Activated T-cell treated with anti-CD3 and anti-CD28 coated beads, Interleukin-2, amount 50 U/mL, for 1 hour (primary cell): ENCODE results near the gene PLAAT5.
"Not testable (repeated sequence)": the region's sequence is repeated elsewhere in the genome, so short reads cannot be mapped to it uniquely, and the experiment has no call there.

Source experiments
- DNase-seq: peaks from one replicate; pipeline ENCODE4 v3.0.0-alpha.2; 2020

The PLAAT5 gene

DNA sequence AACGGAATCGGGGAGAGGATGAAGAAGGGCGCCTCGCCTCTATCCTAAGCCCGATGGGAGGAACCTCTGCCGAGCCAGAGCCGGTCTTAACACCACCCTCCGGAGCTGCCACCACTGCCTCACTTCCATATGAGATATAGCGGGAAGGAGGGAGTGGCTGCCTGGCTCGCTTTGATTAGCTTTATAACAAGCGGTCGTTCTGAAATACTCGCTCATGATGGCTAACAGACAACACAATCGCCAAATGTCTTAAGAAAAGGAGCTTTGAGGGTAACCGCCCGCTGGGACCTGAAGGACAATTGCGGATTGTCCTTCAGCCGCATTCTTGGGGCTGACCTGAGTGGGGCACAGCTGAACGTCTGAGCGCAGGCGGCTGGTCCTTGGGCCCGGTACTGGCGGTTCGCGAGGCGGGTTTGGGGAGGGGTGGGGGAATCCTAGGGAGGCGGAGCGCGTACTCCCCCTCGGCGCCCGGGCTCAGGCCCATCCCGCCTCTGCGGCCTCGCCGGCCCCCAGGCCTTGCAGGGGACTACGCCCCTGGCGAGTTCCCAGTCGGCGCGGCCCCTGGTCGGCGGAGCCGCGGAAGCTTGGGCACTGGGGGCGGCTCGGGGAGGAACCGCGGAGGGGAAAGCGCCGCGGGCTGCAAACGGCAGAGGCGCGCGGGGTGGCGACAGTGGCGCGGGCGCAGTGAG lies at the start of gene PLAAT5:
PLAAT5 (minus strand) TSS at position 617 of the 689 bp plus-strand sequence; CDS start at position 484, 133 bp downstream.
- peak; percentile 45 for DNase-seq

GRCh38 chr11:63537293-63538101 lies 46.5 kb upstream of the PLAAT5 start:
- no peak for DNase-seq

DNA sequence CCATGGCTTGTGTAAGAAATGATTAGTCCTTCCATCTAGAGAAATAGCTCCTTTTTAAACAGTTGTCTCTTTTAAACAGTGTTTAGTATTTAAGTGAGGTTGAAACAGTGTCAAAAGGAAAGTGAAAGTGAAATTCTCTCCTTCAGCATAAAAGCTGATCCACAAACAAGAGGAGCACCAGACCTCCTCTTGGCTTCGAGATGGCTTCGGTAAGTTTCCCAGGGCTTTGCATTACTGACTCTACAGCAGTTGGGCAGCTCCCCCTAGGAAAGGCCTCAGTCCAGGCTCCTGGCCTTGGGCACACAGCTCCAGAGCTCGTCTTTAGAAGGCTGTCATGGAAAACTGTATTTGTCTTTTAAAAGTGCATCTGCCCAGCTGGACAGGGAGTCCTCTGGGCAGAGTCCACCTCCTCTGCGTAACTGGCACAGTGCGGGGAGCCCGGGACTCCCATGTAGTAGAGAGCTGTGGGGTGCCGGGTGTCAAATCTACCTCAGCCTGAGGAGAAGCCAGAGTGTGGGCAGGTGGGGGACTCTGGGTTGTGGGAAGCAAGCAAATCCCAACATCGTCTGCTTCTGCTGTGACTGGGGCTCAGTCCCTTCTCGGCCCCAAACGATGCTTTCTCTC lies 45.8 kb upstream of the PLAAT5 start, which contains the start of gene PLAAT4:
PLAAT4 (plus strand) TSS at position 140 of the 624 bp plus-strand sequence; CDS start at position 201, 61 bp downstream.
- DNase-seq, result peak; percentile 40

- no peak for DNase-seq
These were observed 44.8 kb upstream of the PLAAT5 start for GRCh38 chr11:63535734-63536133.

GRCh38 chr11:63534895-63535461 lies 44.0 kb upstream of the PLAAT5 start:
- DNase-seq, result no peak

GRCh38 chr11:63534076-63534475 lies 43.1 kb upstream of the PLAAT5 start:
- no peak for DNase-seq

- no peak for DNase-seq
These were observed 42.0 kb upstream of the PLAAT5 start for GRCh38 chr11:63532799-63533475.

GRCh38 chr11:63532117-63532516 lies 41.1 kb upstream of the PLAAT5 start:
- DNase-seq, result no peak

- DNase-seq, result not testable (repeated sequence)
These were observed 40.3 kb upstream of the PLAAT5 start for GRCh38 chr11:63531074-63531792.

- no peak for DNase-seq
These were observed 39.1 kb upstream of the PLAAT5 start for GRCh38 chr11:63530021-63530420.

GRCh38 chr11:63529373-63529772 lies 38.4 kb upstream of the PLAAT5 start:
- DNase-seq, result not testable (repeated sequence)

DNA sequence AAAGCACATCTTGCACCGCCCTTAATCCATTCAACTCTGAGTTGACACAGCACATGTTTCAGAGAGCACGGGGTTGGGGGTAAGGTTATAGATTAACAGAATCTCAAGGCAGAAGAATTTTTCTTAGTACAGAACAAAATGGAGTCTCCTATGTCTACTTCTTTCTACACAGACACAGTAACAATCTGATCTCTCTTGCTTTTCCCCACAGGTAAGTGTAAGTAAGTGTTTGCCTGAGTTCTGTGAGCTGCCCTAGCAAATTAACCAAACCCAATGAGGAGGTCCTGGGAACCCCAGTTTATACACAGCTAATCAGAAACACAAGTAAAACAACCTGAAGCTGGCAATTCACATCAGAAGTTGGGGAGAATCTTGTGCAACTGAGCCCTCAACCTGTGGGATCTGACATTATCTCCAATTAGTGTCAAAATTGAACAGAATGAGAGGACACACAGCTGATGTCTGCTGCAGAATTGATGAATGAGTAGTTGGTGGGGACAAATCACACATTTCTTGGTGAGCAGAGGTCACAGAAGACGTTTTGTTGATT lies 37.8 kb upstream of the PLAAT5 start:
- not testable (repeated sequence) for DNase-seq

DNA sequence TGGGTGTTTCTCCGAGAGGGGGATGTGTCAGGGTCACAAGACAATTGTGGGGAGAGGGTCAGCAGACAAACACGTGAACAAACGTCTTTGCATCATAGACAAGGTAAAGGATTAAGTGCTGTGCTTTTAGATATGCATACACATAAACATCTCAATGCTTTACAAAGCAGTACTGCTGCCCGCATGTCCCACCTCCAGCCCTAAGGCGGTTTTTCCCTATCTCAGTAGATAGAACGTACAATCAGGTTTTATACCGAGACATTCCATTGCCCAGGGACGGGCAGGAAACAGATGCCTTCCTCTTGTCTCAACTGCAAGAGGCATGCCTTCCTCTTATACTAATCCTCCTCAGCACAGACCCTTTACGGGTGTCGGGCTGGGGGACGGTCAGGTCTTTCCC lies 37.2 kb upstream of the PLAAT5 start:
- DNase-seq, result not testable (repeated sequence)

- no peak for DNase-seq
These were observed 36.7 kb upstream of the PLAAT5 start for GRCh38 chr11:63527667-63528066.

DNA sequence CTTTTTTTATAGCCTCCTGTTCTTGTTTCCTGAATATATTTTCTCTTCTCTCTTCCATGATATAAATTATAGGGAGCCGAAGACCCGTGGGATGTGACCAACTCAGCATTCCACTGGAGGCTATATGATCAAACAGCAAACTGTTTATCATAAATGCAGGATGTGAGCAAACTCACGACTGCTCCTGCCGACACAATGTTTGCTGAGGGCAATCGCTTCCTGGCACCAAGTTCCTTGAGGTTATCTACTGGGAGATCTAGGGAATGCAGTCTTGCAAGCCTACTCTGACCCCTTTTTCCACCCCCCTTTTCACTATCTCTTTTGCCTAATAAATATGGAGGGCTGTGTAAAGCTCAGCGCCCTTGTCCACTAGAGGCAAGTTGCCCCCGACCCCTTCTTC lies 32.2 kb upstream of the PLAAT5 start:
- no peak for DNase-seq

DNA sequence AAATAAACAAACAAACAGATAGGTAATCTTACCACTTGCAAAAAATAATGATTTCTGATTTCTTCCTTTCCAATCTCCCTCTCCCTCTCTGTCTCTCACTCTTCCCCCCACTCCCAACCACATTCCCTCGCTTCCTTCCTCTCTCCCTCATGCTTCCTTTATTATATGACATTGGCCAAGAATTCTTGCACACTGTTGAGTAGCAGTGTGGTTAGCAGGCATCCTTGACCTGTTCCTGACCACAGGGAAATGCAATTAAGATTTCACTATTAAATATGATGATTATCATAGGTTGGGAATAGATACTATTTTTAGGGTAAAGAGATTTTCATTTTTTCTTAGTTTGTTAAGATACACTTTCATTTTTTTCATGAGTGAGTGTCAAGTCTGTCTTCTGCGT lies 30.9 kb upstream of the PLAAT5 start:
- DNase-seq, result no peak

DNA sequence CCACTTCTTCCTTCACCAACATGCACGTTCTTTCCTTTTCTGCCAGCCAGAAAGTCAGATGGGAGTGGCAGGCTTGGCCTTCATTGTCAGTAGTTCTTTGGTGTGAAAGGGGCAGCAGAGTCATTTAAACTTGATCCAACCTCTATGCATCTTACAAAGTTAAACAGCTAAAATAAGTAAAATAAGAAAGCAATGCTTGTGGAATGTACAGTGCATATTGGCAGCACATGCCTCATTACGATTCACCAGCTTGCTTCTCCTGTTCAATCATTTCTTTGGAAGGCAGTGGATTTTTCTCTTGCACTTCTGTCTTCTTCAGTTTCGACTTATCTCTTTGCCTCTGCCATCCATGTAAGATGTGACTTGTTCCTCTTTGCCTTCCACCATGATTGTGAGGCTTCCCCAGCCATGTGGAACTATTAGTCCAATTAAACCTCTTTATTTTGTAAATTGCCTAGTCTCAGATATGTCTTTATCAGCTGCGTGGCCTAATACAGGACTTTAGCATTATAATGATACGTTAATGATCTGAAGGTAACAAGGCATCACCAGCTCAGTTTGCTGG lies 29.7 kb upstream of the PLAAT5 start:
- no peak for DNase-seq

DNA sequence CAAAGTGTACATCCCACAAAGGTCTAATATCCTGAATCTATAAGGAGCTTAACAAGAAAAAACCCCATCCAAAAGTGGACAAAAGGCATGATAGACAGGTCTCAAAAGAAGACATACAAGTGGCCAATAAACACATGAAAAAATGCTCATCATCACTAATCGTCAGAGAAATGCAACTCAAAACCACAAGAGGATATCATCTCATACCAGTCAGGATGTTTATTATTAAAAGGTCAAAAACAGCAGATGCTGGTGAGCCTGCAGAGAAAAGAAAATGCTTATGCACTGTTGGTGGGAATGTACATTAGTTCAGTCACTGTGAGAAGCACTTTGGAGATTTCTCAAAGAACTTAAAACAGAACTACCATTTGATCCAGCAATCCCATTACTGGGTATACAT lies 27.6 kb upstream of the PLAAT5 start:
- no peak for DNase-seq

GRCh38 chr11:63517156-63517555 lies 26.2 kb upstream of the PLAAT5 start:
- DNase-seq, result no peak

DNA sequence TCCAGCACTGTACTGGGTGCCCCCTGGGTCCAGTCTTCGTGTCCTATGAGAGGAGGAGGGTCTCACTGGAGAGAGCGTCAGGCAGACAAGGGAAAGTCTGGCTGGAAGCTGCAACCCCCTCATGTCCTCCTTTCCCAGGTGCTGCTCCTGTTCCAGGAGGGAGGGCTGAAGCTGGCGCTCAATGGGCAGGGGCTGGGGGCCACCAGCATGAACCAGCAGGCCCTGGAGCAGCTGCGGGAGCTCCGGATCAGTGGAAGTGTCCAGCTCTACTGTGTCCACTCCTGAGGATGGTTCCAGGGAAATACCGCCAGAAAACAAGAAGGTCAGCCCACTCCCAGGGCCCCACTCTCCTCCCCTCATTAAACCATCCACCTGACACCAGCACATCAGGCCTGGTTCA lies 25.1 kb upstream of the PLAAT5 start:
- DNase-seq, result no peak

DNA sequence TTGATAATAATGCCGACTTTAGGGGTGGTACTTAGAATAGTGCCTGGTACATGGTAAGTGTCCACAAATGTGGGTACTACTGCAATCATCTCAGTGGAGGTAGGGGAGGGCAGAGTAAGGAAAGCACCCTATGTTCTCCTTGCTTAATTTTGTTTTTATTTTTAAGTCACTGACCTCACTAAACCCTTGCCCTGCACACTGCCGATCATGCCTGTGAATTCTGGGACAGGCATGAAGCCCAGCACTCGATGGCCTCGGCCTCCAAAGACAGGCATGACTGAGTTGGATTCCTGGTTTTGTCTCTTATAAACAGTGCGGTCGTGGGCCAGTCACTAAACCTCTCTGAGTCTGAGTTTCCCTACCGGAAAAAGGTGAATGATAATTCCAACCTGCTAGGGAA lies 21.8 kb upstream of the PLAAT5 start:
- no peak for DNase-seq
